SK-N-SH (cell line): ENCODE measurements around the gene WNT5A. TPM values are rescaled to one million over a fixed set of nuclear protein-coding genes. Genes with fewer than 3 reads are reported as not detected.

Source experiments
- CTCF ChIA-PET: fragments of 300-600, 350-600 bp; formaldehyde crosslinking; extraction: SDS; loops from one replicate; lab custom pipeline; 2021; lab: Yijun Ruan, JAX
- POLR2A ChIA-PET: fragments of 350-600 bp; sonication (Branson Sonifier 250); formaldehyde crosslinking; extraction: SDS; loops from one replicate; lab custom pipeline; 2020; ENCODE audit warnings: antibody characterized with exemption, inconsistent platforms; lab: Yijun Ruan, JAX
- DNase-seq: peaks from one replicate; pipeline ENCODE4 v3.0.0; 2012
- H2AFZ ChIP-seq: fragments of 200-600 bp; sonication (generic); 2 replicates; pipeline ENCODE4 v1.8.1; 2016; ENCODE audit warnings: antibody characterized with exemption, mild to moderate bottlenecking, low read depth
- H3F3A ChIP-seq: fragments of 200-600 bp; sonication (generic); replicated peaks from 2 replicates; pipeline ENCODE3; 2016; ENCODE audit warnings: antibody characterized with exemption, mild to moderate bottlenecking; ENCODE audit not compliant: insufficient read depth
- H3K27ac ChIP-seq, 2 experiments: fragments of 200-500 bp in 1 of 2; fragments of 200-600 bp in 1 of 2; sonication (Bioruptor generic) in 1 of 2; sonication (generic), shearing (Covaris generic) in 1 of 2; 2 replicates each; pipeline versions ENCODE4 v1.5.1 to v1.6.1; 2014 to 2016; ENCODE audit warnings: low read depth in 2 of 2, inconsistent platforms in 1 of 2, low read length in 1 of 2, mild to moderate bottlenecking in 1 of 2, mixed read lengths in 1 of 2
- H3K27me3 ChIP-seq: fragments of 200-600 bp; sonication (generic), shearing (Covaris generic); 2 replicates; pipeline ENCODE4 v1.6.1; 2016; ENCODE audit warnings: mixed run types; ENCODE audit not compliant: insufficient read depth
- H3K36me3 ChIP-seq, 2 experiments: fragments of 200-500 bp in 1 of 2; fragments of 200-600 bp in 1 of 2; sonication (Bioruptor generic) in 1 of 2; sonication (generic) in 1 of 2; replicated peaks in 1 of 2; 2 replicates each; pipeline versions ENCODE3 to v1.5.1; 2014 to 2016; ENCODE audit warnings: low read length in 1 of 2, mild to moderate bottlenecking in 1 of 2; ENCODE audit not compliant: insufficient read depth in 2 of 2, control insufficient read depth in 1 of 2
- H3K4me1 ChIP-seq, 2 experiments: fragments of 200-500 bp in 1 of 2; fragments of 200-600 bp in 1 of 2; sonication (Bioruptor generic) in 1 of 2; sonication (generic), shearing (Covaris generic) in 1 of 2; 2 replicates each; pipeline versions ENCODE4 v1.5.1 to v1.6.1; 2014 to 2016; ENCODE audit warnings: low read depth in 1 of 2, low read length in 1 of 2, mixed run types in 1 of 2; ENCODE audit not compliant: insufficient read depth in 2 of 2, control insufficient read depth in 1 of 2
- H3K4me2 ChIP-seq: fragments of 200-600 bp; sonication (generic), shearing (Covaris generic); 2 replicates; pipeline ENCODE4 v1.6.1; 2017; ENCODE audit warnings: mixed run types
- H3K4me3 ChIP-seq, 2 experiments: fragments of 200-500 bp in 1 of 2; fragments of 200-600 bp in 1 of 2; sonication (Bioruptor generic) in 1 of 2; sonication (generic), shearing (Covaris generic) in 1 of 2; 2 replicates each; pipeline versions ENCODE4 v1.5.1 to v1.8.1; 2014 to 2016; ENCODE audit warnings: low read depth in 2 of 2, inconsistent platforms in 1 of 2, low read length in 1 of 2, mild to moderate bottlenecking in 1 of 2, mixed read lengths in 1 of 2, moderate library complexity in 1 of 2
- H3K79me2 ChIP-seq: fragments of 200-600 bp; sonication (generic); 2 replicates; pipeline ENCODE4 v1.8.1; 2017; ENCODE audit warnings: mild to moderate bottlenecking; ENCODE audit not compliant: insufficient read depth
- H3K9ac ChIP-seq: fragments of 200-600 bp; sonication (generic); 2 replicates; pipeline ENCODE4 v1.6.1; 2017; ENCODE audit warnings: mixed run types
- H3K9me2 ChIP-seq: fragments of 200-600 bp; sonication (generic); 2 replicates; pipeline ENCODE4 v1.6.1; 2017; ENCODE audit warnings: mixed run types
- H3K9me3 ChIP-seq: fragments of 200-600 bp; sonication (generic); 2 replicates; pipeline ENCODE4 v1.6.1; 2017; ENCODE audit warnings: mixed run types, mild to moderate bottlenecking, moderate library complexity
- H4K20me1 ChIP-seq: fragments of 200-600 bp; sonication (generic); 2 replicates; pipeline ENCODE4 v1.6.1; 2017; ENCODE audit warnings: mild to moderate bottlenecking, mixed run types; ENCODE audit not compliant: insufficient read depth
- CTCF ChIP-seq: fragments of 200-600 bp; sonication (generic); IDR thresholded peaks from 2 replicates; pipeline ENCODE4 v1.6.1; 2017; ENCODE audit warnings: antibody characterized with exemption, mild to moderate bottlenecking, moderate library complexity
- ELF1 ChIP-seq: IDR thresholded peaks from 2 replicates; pipeline ENCODE4 v1.4.0; 2012
- EP300 ChIP-seq, 2 experiments: IDR thresholded peaks; 2 replicates each; pipeline versions ENCODE4 v1.4.0 to v1.6.1; 2012; ENCODE audit warnings: borderline replicate concordance in 1 of 2, low read depth in 1 of 2, low read length in 1 of 2
- EZH2phosphoT487 ChIP-seq: fragments of 200-600 bp; sonication (generic); IDR thresholded peaks from 2 replicates; pipeline ENCODE4 v1.6.1; 2017; ENCODE audit warnings: low read depth, mixed run types, mild to moderate bottlenecking, antibody characterized with exemption, moderate library complexity, borderline replicate concordance
- FOSL2 ChIP-seq: IDR thresholded peaks from 2 replicates; pipeline ENCODE4 v1.4.0; 2012; ENCODE audit warnings: low read depth, mild to moderate bottlenecking, moderate library complexity, borderline replicate concordance
- GATA2 ChIP-seq: sonication (generic); formaldehyde crosslinking; IDR thresholded peaks from 2 replicates; pipeline ENCODE4 v1.5.0; 2020; ENCODE audit warnings: mild to moderate bottlenecking, missing genetic modification reagents
- IRF3 ChIP-seq: fragments of 150-350 bp; IDR thresholded peaks from 2 replicates; pipeline ENCODE4 v1.6.1; 2016; ENCODE audit warnings: mild to moderate bottlenecking, low read depth, low read length
- JUND ChIP-seq: IDR thresholded peaks from 2 replicates; pipeline ENCODE4 v1.4.0; 2012
- MEF2A ChIP-seq: IDR thresholded peaks from 2 replicates; pipeline ENCODE4 v1.4.0; 2012; ENCODE audit warnings: low read depth, borderline replicate concordance
- MXI1 ChIP-seq: IDR thresholded peaks from 2 replicates; pipeline ENCODE4 v1.6.1; 2012; ENCODE audit warnings: mild to moderate bottlenecking, low read depth, low read length, improper control_type of control experiment
- NFIC ChIP-seq: IDR thresholded peaks from 2 replicates; pipeline ENCODE4 v1.4.0; 2012; ENCODE audit warnings: borderline replicate concordance
- NRF1 ChIP-seq: IDR thresholded peaks from 2 replicates; pipeline ENCODE4 v1.6.1; 2012; ENCODE audit warnings: low read depth, mild to moderate bottlenecking, low read length
- POLR2AphosphoS5 ChIP-seq: IDR thresholded peaks from 2 replicates; pipeline ENCODE4 v1.6.1; 2012; ENCODE audit warnings: low read depth, low read length
- RAD21 ChIP-seq: IDR thresholded peaks from 2 replicates; pipeline ENCODE4 v1.6.1; 2012; ENCODE audit warnings: mild to moderate bottlenecking, low read length
- RCOR1 ChIP-seq: fragments of 150-350 bp; IDR thresholded peaks from 2 replicates; pipeline ENCODE4 v1.6.1; 2017; ENCODE audit warnings: antibody characterized with exemption, low read length
- RXRA ChIP-seq: IDR thresholded peaks from 2 replicates; pipeline ENCODE4 v1.4.0; 2012; ENCODE audit warnings: low read depth, mild to moderate bottlenecking, borderline replicate concordance
- SIN3A ChIP-seq: IDR thresholded peaks from 2 replicates; pipeline ENCODE4 v1.6.1; 2012; ENCODE audit warnings: low read depth, mild to moderate bottlenecking, low read length, moderate library complexity, borderline replicate concordance
- SMC3 ChIP-seq: IDR thresholded peaks from 2 replicates; pipeline ENCODE4 v1.6.1; 2012; ENCODE audit warnings: low read depth, low read length, improper control_type of control experiment
- YY1 ChIP-seq: IDR thresholded peaks from 2 replicates; pipeline ENCODE4 v1.4.0; 2012; ENCODE audit warnings: low read depth, mild to moderate bottlenecking
- WGBS: methylation state at CpG from one replicate; pipeline ENCODE4 v1.1.6; 2017; ENCODE audit warnings: low lambda C conversion rate; 5-methylcytosine and 5-hydroxymethylcytosine counted together
- polyA plus RNA-seq, 3 experiments: library from polyadenylated mRNA; depleted of rRNA; stranded (reverse); fragments of >200 nt; gene quantifications; 2 replicates each; pipeline ENCODE4 v1.2.3, GENCODE V29; 2012
- TF ChIP-seq, protein P1 (sequence below): IDR thresholded peaks from 2 replicates; pipeline ENCODE4 v1.4.0; 2012; ENCODE audit warnings: low read depth, borderline replicate concordance
- TF ChIP-seq, protein P2 (sequence below): IDR thresholded peaks from 2 replicates; pipeline ENCODE4; 2012

The WNT5A gene
- polyA plus RNA-seq, 1 of the 3 experiments (the other 2 are of a cell fraction) = 30.7 TPM

DNA sequence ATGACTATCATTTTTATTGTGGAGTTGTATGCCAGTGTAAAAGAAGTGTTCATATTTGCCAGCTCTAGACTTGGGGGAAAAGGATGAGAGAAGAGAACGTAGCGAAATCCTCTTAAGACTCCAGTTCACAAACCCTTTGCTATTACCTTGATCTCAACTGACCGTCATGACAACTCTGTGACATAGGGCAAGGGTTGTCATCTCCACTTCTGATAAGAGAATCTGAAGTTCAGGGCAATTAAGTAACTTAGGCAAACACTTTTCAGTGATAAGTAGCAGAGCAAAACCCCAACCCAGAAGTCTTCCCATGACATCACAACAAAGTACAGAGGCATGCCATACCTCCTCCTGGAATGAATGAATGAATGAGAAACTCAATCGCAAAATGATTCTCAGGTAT is 40.3 kb upstream of the WNT5A start:
- H3K27me3 ChIP-seq = no peaks in the 10 kb centered on the region

DNA sequence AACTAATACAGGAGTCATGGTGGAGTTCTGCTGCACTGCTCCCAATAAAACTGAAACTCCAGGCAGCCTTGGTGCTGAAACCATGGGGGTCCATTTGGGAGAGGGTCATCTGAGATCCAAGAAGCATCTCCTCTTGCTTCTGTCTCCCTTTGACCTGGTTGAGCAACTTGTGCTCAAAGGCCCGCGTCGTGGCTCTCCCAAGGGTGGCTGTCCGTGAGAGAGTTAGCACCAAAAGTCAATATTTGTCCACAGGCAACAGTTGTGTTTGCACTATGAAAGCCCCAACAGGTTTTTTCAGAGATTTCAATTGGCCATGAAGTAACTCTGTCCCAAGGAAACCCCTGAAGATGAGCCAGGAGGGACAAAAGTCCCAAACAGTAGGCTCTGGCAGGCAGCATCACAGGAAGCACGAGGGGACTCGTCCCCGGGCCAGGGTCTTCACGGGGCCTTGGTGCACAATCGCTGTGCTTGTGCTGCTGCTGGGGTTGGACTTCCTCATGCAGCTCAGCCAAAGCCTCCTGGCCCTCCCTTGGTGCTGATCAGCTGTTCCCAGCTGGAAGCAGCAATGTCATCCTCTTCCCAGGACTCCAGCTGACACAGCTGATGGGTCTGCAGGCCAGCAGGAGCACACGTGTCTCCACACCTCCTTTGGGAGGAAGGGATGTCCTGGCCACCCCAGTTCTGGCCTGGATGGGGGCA is 39.4 kb upstream of the WNT5A start:
- H3K9me2 ChIP-seq = no peaks in the 10 kb centered on the region
- no peaks in the 10 kb centered on the region for H3K79me2 ChIP-seq
- H2AFZ ChIP-seq = no peak overlapping the region
- WGBS = 84% methylated on average over 9 of the region's 10 CpGs
- no peaks in the 10 kb centered on the region for H3K36me3 ChIP-seq
- no peak overlapping the region for H3K9ac ChIP-seq
- H3K4me2 ChIP-seq = no peak overlapping the region
- H3F3A ChIP-seq = peaks cover 6% of the 10 kb centered on the region
- H4K20me1 ChIP-seq = no peaks in the 10 kb centered on the region
- no peaks in the 10 kb centered on the region for H3K9me3 ChIP-seq
- DNase-seq = no peak
- H3K27ac ChIP-seq = no peak overlapping the region
- H3K4me3 ChIP-seq = no peak overlapping the region
- POLR2A ChIA-PET = no interaction called here
- no peaks in the 10 kb centered on the region for H3K27me3 ChIP-seq
- CTCF ChIA-PET = no interaction called here
- H3K4me1 ChIP-seq = peaks cover 3% of the 10 kb centered on the region in 2 experiments; a peak in 2 of 4 replicates
- TF ChIP-seq SMC3 (no peak), RCOR1 (no peak), FOSL2 (no peak), GATA2 (CRISPR knock-in tag) (no peak), RAD21 (no peak), SIN3A (no peak), POLR2AphosphoS5 (no peak), NRF1 (no peak), RXRA (no peak), EZH2phosphoT487 (no peak), MEF2A (no peak), IRF3 (no peak), YY1 (no peak), EP300 (IDR thresholded peaks at IDR 0.05; ENCODE audit: borderline replicate concordance in 1 of 2, low read depth in 1 of 2, low read length in 1 of 2) (no peak)
- TF ChIP-seq, protein P1, sequence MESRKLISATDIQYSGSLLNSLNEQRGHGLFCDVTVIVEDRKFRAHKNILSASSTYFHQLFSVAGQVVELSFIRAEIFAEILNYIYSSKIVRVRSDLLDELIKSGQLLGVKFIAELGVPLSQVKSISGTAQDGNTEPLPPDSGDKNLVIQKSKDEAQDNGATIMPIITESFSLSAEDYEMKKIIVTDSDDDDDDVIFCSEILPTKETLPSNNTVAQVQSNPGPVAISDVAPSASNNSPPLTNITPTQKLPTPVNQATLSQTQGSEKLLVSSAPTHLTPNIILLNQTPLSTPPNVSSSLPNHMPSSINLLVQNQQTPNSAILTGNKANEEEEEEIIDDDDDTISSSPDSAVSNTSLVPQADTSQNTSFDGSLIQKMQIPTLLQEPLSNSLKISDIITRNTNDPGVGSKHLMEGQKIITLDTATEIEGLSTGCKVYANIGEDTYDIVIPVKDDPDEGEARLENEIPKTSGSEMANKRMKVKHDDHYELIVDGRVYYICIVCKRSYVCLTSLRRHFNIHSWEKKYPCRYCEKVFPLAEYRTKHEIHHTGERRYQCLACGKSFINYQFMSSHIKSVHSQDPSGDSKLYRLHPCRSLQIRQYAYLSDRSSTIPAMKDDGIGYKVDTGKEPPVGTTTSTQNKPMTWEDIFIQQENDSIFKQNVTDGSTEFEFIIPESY = no peak
- TF ChIP-seq, protein P2, sequence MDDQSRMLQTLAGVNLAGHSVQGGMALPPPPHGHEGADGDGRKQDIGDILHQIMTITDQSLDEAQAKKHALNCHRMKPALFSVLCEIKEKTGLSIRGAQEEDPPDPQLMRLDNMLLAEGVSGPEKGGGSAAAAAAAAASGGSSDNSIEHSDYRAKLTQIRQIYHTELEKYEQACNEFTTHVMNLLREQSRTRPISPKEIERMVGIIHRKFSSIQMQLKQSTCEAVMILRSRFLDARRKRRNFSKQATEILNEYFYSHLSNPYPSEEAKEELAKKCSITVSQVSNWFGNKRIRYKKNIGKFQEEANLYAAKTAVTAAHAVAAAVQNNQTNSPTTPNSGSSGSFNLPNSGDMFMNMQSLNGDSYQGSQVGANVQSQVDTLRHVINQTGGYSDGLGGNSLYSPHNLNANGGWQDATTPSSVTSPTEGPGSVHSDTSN = no peak

More for the DNA sequence above, 40.3 kb upstream of the WNT5A start:
- ChIA-PET CTCF (no interaction called here), POLR2A (no interaction called here)
- no peaks in the 10 kb centered on the region for H3K9me2 ChIP-seq
- H3K9ac ChIP-seq = no peak overlapping the region
- no peak overlapping the region for H3K4me3 ChIP-seq
- TF ChIP-seq MXI1 (no peak), JUND (no peak), ELF1 (no peak), RCOR1 (no peak), NFIC (no peak), FOSL2 (no peak), CTCF (no peak)
- 80% methylated on average over 4 of the region's 4 CpGs for WGBS
- H3K4me2 ChIP-seq = no peak overlapping the region
- DNase-seq = no peak
- H2AFZ ChIP-seq = no peak overlapping the region
- peaks cover 6% of the 10 kb centered on the region for H3F3A ChIP-seq
- H3K79me2 ChIP-seq = no peaks in the 10 kb centered on the region
- H3K27ac ChIP-seq = no peak overlapping the region
- H3K36me3 ChIP-seq = no peaks in the 10 kb centered on the region
- H4K20me1 ChIP-seq = no peaks in the 10 kb centered on the region
- H3K4me1 ChIP-seq = peaks cover 0 to 3% of the 10 kb centered on the region in 2 experiments; a peak in 1 of 4 replicates
- H3K9me3 ChIP-seq = no peaks in the 10 kb centered on the region
